Measurements from ENCODE around the gene FANCB.
A peak's percentile ranks its signal among the peaks of the same experiment; 100 is the strongest.

Gene FANCB

DNA sequence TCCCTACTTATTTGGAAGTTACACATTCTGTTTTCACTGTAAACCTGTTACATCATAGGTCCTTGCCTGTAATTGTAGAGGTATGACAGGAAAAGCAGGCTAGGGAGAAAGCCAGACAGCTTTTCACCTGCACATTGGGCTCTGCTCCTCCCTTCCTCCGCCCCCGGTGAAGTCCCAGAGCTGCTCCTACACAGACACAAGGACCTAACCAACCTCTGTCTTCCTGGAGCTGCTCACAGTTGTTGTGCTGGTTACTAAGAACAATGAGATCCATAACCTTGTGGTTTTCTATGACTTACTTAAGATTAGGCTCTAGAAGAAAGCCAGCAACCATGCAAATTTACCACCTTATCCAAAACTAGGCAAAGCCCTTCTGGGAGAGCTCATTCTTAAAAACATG lies 40.4 kb upstream of the FANCB start:
- no peak for DNase-seq (ENCODE audit: low read depth)
- no peak overlapping the region for H3K4me3 ChIP-seq (ENCODE audit: control insufficient read depth, low read depth, low read length)
- TF ChIP-seq, protein P1, sequence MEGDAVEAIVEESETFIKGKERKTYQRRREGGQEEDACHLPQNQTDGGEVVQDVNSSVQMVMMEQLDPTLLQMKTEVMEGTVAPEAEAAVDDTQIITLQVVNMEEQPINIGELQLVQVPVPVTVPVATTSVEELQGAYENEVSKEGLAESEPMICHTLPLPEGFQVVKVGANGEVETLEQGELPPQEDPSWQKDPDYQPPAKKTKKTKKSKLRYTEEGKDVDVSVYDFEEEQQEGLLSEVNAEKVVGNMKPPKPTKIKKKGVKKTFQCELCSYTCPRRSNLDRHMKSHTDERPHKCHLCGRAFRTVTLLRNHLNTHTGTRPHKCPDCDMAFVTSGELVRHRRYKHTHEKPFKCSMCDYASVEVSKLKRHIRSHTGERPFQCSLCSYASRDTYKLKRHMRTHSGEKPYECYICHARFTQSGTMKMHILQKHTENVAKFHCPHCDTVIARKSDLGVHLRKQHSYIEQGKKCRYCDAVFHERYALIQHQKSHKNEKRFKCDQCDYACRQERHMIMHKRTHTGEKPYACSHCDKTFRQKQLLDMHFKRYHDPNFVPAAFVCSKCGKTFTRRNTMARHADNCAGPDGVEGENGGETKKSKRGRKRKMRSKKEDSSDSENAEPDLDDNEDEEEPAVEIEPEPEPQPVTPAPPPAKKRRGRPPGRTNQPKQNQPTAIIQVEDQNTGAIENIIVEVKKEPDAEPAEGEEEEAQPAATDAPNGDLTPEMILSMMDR (conservative IDR thresholded peaks at IDR 0.05; ENCODE audit: control insufficient read depth, insufficient read depth, low read depth, low read length) = no peak

DNA sequence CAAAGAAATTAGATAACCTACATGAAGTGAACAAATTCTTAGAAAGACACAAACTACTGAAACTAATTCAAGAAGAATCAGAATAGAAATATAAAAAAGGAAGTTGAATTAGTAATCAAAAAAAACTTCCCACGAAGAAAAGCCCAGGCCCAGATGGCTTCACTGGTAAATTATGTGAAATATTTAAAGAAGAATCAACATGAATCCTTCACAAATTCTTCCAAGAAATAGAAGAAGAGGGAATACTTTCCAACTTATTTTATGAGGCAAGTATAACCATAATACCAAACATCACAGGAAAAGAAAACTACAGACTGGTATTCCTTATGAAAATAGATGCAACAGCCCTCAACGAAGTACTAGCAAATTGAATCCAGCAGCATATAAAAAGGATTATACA lies 31.0 kb upstream of the FANCB start:
- TF ChIP-seq, protein P1 (conservative IDR thresholded peaks at IDR 0.05; ENCODE audit: control insufficient read depth, insufficient read depth, low read depth, low read length) = no peak

DNA sequence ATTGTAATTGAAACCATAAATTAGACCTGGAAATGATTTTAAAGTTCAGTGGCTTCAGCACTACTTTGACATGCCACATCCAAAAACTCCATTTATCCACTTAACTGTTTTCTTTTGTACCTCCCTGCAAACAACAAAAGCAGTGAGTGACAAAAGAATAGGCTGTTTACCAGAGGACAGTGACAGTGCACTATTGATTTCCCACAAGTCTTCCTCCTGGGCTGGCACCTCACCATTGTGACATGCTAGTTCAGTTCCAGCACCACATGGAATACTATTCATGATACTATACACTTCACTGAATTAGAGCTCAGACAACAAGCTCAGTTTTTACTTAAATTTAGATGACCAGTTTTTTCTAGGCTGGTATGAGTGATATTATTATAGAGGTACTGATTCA lies 29.7 kb upstream of the FANCB start:
- H3K4me3 ChIP-seq (ENCODE audit: control insufficient read depth, low read depth, low read length) = no peak overlapping the region
- TF ChIP-seq, protein P1 (conservative IDR thresholded peaks at IDR 0.05; ENCODE audit: control insufficient read depth, insufficient read depth, low read depth, low read length) = no peak
- DNase-seq (ENCODE audit: low read depth) = no peak

More for the DNA sequence above, 31.0 kb upstream of the FANCB start:
- DNase-seq (ENCODE audit: low read depth) = no peak
- no peak overlapping the region for H3K4me3 ChIP-seq (ENCODE audit: control insufficient read depth, low read depth, low read length)

DNA sequence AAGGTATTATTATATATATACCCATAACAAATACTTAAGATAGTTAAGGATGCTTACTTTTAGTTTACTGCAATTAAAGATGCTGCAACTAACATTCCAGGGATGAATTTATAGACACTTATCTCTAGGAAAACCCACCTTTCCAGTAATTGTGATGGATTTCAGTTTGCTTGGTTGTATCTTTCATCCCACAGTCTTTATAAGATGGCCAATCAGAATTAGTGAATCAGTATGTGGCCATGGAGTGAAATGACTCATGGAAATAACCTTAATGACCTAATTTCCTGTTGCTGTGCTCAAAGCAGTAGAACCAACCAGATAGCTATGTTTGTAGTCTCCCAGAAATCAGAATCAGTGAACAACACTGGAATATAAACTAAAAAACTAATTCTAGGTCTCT lies 26.7 kb upstream of the FANCB start:
- peak; percentile 70 for DNase-seq (ENCODE audit: low read depth)
- H3K4me3 ChIP-seq (ENCODE audit: control insufficient read depth, low read depth, low read length) = no peak overlapping the region
- TF ChIP-seq, protein P1 (conservative IDR thresholded peaks at IDR 0.05; ENCODE audit: control insufficient read depth, insufficient read depth, low read depth, low read length) = no peak

DNA sequence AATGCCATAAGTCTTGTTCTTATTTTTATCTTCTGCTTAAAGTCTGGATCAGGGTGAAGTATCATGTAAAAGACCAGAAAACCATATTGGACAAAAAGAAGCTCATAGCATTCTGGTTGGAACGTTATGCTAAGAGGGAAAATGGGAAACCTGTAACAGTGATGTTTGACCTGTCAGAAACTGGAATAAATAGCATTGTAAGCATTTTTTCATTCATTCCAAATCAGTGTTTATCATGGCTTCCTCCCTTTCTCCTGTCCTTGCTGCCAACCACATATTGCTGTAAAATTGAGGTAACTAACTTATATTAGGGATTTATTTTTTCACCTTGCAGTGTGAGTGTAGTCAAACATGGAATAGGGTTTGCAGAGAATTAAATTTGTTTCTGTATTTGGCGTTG lies 24.2 kb upstream of the FANCB start:
- no peak for DNase-seq (ENCODE audit: low read depth)
- TF ChIP-seq, protein P1 (conservative IDR thresholded peaks at IDR 0.05; ENCODE audit: control insufficient read depth, insufficient read depth, low read depth, low read length) = no peak
- no peak overlapping the region for H3K4me3 ChIP-seq (ENCODE audit: control insufficient read depth, low read depth, low read length)

DNA sequence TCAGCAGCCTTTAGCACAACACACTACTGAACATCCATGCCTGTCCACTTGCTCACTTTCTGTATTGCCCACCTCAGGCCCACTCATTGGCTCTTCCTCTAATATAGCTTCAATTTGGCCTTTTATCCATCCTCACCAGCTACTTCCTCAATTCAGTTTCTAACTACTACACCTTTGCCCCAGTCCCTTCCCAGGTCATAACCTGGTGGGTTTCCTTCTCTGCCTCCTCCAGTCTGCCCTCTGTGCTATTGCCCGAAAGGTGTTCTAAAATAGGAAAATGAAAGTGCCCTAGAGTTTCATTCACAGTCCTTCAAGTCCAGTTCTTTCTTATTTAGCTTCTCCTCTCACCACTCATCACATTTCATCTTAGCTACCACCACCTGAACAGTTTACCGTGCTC lies 23.4 kb upstream of the FANCB start:
- DNase-seq (ENCODE audit: low read depth) = no peak
- TF ChIP-seq, protein P1 (conservative IDR thresholded peaks at IDR 0.05; ENCODE audit: control insufficient read depth, insufficient read depth, low read depth, low read length) = no peak
- no peak overlapping the region for H3K4me3 ChIP-seq (ENCODE audit: control insufficient read depth, low read depth, low read length)

DNA sequence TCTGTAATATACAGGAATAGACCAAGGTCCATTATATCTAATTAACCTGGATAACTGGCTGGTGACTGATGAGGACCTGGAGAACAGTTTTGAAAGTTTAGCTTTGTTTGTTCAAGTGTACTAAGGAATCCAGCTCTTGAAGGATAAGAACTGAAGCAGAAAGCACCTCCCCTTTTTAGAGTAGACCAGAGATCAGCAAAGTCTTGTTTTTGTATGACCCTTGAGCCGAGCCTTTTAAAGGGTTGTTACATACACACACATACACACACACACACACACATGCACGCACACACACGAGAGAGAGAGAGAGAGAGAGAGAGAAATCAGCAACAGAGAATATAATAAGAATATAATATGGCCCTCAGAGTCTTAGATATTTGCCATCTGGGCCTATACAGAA lies 13.4 kb upstream of the FANCB start:
- DNase-seq (ENCODE audit: low read depth) = no peak
- no peak overlapping the region for H3K4me3 ChIP-seq (ENCODE audit: control insufficient read depth, low read depth, low read length)
- TF ChIP-seq, protein P1 (conservative IDR thresholded peaks at IDR 0.05; ENCODE audit: control insufficient read depth, insufficient read depth, low read depth, low read length) = no peak
